HEK293T (cell line): ENCODE measurements around the gene PRKCE.

Experiments used
- ARNT ChIP-seq: fragments of 450-650 bp; IDR thresholded peaks from 2 replicates; pipeline ENCODE4 v1.6.1; 2017; ENCODE audit warnings: mild to moderate bottlenecking
- BHLHE40 ChIP-seq: fragments of 450-650 bp; IDR thresholded peaks from 2 replicates; pipeline ENCODE4 v1.6.1; 2016; ENCODE audit warnings: mild to moderate bottlenecking, moderate library complexity, borderline replicate concordance
- FOXA1 ChIP-seq: fragments of 450-650 bp; IDR thresholded peaks from 2 replicates; pipeline ENCODE4 v1.6.1; 2016; ENCODE audit warnings: mild to moderate bottlenecking
- FOXK2 ChIP-seq: fragments of 450-650 bp; IDR thresholded peaks from 2 replicates; pipeline ENCODE4 v1.6.1; 2016; ENCODE audit warnings: mild to moderate bottlenecking
- FOXM1 ChIP-seq: fragments of 450-650 bp; IDR thresholded peaks from 2 replicates; pipeline ENCODE4 v1.6.1; 2017; ENCODE audit warnings: mild to moderate bottlenecking, borderline replicate concordance
- HDGF ChIP-seq: fragments of 450-650 bp; IDR thresholded peaks from 2 replicates; pipeline ENCODE4 v1.6.1; 2017; ENCODE audit warnings: antibody characterized with exemption, borderline replicate concordance
- L3MBTL2 ChIP-seq: fragments of 450-650 bp; conservative IDR thresholded peaks from 2 replicates; pipeline ENCODE4 v1.6.1; 2016; ENCODE audit warnings: mild to moderate bottlenecking
- LEF1 ChIP-seq: fragments of 450-650 bp; IDR thresholded peaks from 2 replicates; pipeline ENCODE4 v1.6.1; 2017; ENCODE audit warnings: mild to moderate bottlenecking, borderline replicate concordance
- NFRKB ChIP-seq: fragments of 450-650 bp; IDR thresholded peaks from 2 replicates; pipeline ENCODE4 v1.6.1; 2016; ENCODE audit warnings: mild to moderate bottlenecking, moderate library complexity
- SP1 ChIP-seq: fragments of 450-650 bp; IDR thresholded peaks from 2 replicates; pipeline ENCODE4 v1.6.1; 2017
- SUZ12 ChIP-seq: fragments of 450-650 bp; IDR thresholded peaks from 2 replicates; pipeline ENCODE4 v1.6.1; 2016; ENCODE audit warnings: mild to moderate bottlenecking
- TARDBP ChIP-seq: fragments of 450-650 bp; IDR thresholded peaks from 2 replicates; pipeline ENCODE4 v1.6.1; 2016
- ZNF384 ChIP-seq: fragments of 450-650 bp; IDR thresholded peaks from 2 replicates; pipeline ENCODE4 v1.6.1; 2016
- TF ChIP-seq, protein P1 (sequence below): fragments of 450-650 bp; IDR thresholded peaks from 2 replicates; pipeline ENCODE4 v1.6.1; 2016

DNA sequence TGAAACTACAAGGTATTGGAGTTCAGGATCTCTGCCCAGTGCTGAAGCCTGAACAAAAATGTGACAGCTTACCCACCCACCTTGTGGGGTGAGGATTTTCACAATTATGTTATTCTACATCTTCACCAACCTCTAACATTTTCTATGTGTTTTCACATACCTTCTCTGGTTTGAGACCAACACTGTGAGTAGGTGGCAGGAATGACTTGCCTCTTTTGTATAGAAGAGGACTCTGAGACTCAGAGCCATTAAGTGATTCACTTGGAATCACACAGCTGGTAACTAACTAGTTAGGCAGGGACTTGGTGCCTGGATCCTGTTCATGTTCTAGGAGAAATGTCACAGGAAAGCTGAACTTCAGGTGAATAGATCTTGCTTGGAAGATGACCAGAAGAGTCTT is 25.7 kb upstream of the PRKCE start:
- no peak for TF ChIP-seq BHLHE40
- TF ChIP-seq SP1 = no peak
- no peak for TF ChIP-seq TARDBP
- no peak for TF ChIP-seq SUZ12
- no peak for TF ChIP-seq HDGF
- no peak for TF ChIP-seq ARNT
- no peak for TF ChIP-seq ZNF384
- TF ChIP-seq FOXA1 = no peak
- no peak for TF ChIP-seq FOXM1
- TF ChIP-seq, protein P1, sequence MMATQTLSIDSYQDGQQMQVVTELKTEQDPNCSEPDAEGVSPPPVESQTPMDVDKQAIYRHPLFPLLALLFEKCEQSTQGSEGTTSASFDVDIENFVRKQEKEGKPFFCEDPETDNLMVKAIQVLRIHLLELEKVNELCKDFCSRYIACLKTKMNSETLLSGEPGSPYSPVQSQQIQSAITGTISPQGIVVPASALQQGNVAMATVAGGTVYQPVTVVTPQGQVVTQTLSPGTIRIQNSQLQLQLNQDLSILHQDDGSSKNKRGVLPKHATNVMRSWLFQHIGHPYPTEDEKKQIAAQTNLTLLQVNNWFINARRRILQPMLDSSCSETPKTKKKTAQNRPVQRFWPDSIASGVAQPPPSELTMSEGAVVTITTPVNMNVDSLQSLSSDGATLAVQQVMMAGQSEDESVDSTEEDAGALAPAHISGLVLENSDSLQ = no peak
- TF ChIP-seq FOXK2 = no peak
- TF ChIP-seq LEF1 = no peak
- TF ChIP-seq L3MBTL2 = no peak
- TF ChIP-seq NFRKB = no peak
